H1 (cell line): Measurements from ENCODE around the gene CUBN. TPM values are rescaled to one million over a fixed set of nuclear protein-coding genes. Genes with fewer than 3 reads are reported as not detected.

Experiments used
- CTCF ChIA-PET: fragments of 300-600 bp; sonication (Branson Sonifier 250); formaldehyde crosslinking; loops from one replicate; lab custom pipeline; 2021; ENCODE audit not compliant: partially characterized antibody; lab: Charles Lee
- POLR2A ChIA-PET: fragments of 300-600 bp; sonication (Branson Sonifier 250); formaldehyde crosslinking; loops from one replicate; lab custom pipeline; 2021; ENCODE audit warnings: inconsistent platforms; ENCODE audit not compliant: partially characterized antibody; lab: Charles Lee
- DNase-seq, 2 experiments: peaks; one replicate each; pipeline versions ENCODE4 v3.0.0 to v3.0.0-alpha.2; 2010 to 2022; ENCODE audit warnings: low spot score in 2 of 2, low read depth in 1 of 2, mixed read lengths in 1 of 2
- FAIRE-seq: peaks from 2 replicates; lab custom pipeline; 2011; peaks lifted over from hg19 to GRCh38; lab: Jason Lieb, UNC
- H2AFZ ChIP-seq: 2 replicates; pipeline ENCODE4 v1.8.1; 2012; ENCODE audit warnings: low read length, inconsistent platforms
- H2AK5ac ChIP-seq: 2 replicates; pipeline ENCODE4 v1.6.1; 2013; ENCODE audit warnings: low read depth, low read length
- H2BK120ac ChIP-seq: replicated peaks from 2 replicates; pipeline ENCODE3; 2013; ENCODE audit warnings: low read depth, low read length, inconsistent platforms
- H2BK12ac ChIP-seq: 2 replicates; pipeline ENCODE4 v1.6.1; 2013; ENCODE audit warnings: low read depth, low read length
- H2BK15ac ChIP-seq: 2 replicates; pipeline ENCODE4 v1.6.1; 2013; ENCODE audit warnings: low read length
- H2BK20ac ChIP-seq: 2 replicates; pipeline ENCODE4 v1.6.1; 2013; ENCODE audit warnings: low read length
- H2BK5ac ChIP-seq: 2 replicates; pipeline ENCODE4 v1.6.1; 2013; ENCODE audit warnings: low read depth, low read length
- H3K14ac ChIP-seq: 2 replicates; pipeline ENCODE4 v1.6.1; 2013; ENCODE audit warnings: inconsistent platforms; ENCODE audit not compliant: insufficient read length
- H3K18ac ChIP-seq: 2 replicates; pipeline ENCODE4 v1.6.1; 2013; ENCODE audit warnings: low read length; ENCODE audit errors: extremely low read depth
- H3K23ac ChIP-seq: 2 replicates; pipeline ENCODE4 v1.6.1; 2013; ENCODE audit warnings: inconsistent platforms; ENCODE audit not compliant: insufficient read length
- H3K23me2 ChIP-seq: 2 replicates; pipeline ENCODE4 v1.6.1; 2013; ENCODE audit warnings: low read depth, low read length
- H3K27ac ChIP-seq: 2 replicates; pipeline ENCODE4 v1.6.1; 2011; ENCODE audit warnings: low read depth, low read length, inconsistent platforms
- H3K27me3 ChIP-seq, 4 experiments: replicated peaks in 1 of 4; 1 replicate in 1 of 4; 2 replicates in 3 of 4; pipeline versions ENCODE4 v1.6.1 to v1.8.1; 2011 to 2013; ENCODE audit warnings: low read length in 3 of 4, mild to moderate bottlenecking in 3 of 4, inconsistent platforms in 2 of 4, mixed read lengths in 2 of 4, moderate library complexity in 1 of 4; ENCODE audit not compliant: control insufficient read depth in 3 of 4, insufficient read depth in 3 of 4; ENCODE audit errors: extremely low read depth in 1 of 4
- H3K36me3 ChIP-seq, 4 experiments: 2 replicates each; pipeline versions ENCODE4 v1.6.1 to v1.8.1; 2011 to 2013; ENCODE audit warnings: mild to moderate bottlenecking in 4 of 4, low read length in 3 of 4, moderate library complexity in 2 of 4, control low read depth in 1 of 4, inconsistent platforms in 1 of 4; ENCODE audit not compliant: insufficient read depth in 4 of 4, control insufficient read depth in 2 of 4
- H3K4ac ChIP-seq: replicated peaks from 2 replicates; pipeline ENCODE3; 2013; ENCODE audit warnings: low read length, low read depth, mixed read lengths, inconsistent platforms; ENCODE audit not compliant: insufficient read length
- H3K4me1 ChIP-seq, 4 experiments: replicated peaks in 1 of 4; 1 replicate in 1 of 4; 2 replicates in 3 of 4; pipeline versions ENCODE4 v1.6.1 to v1.8.1; 2011 to 2013; ENCODE audit warnings: low read length in 3 of 4, inconsistent platforms in 2 of 4, mixed read lengths in 1 of 4; ENCODE audit not compliant: insufficient read depth in 4 of 4, control insufficient read depth in 3 of 4
- H3K4me2 ChIP-seq, 2 experiments: 2 replicates each; pipeline versions ENCODE4 v1.6.1 to v1.8.1; 2011 to 2013; ENCODE audit warnings: low read depth in 2 of 2, low read length in 2 of 2, control low read depth in 1 of 2, inconsistent platforms in 1 of 2, mild to moderate bottlenecking in 1 of 2; ENCODE audit not compliant: insufficient read depth in 1 of 2
- H3K4me3 ChIP-seq, 4 experiments: fragments of 200-600, 300-600 bp in 1 of 4; sonication (generic), shearing (Covaris generic), sonication (Bioruptor Twin) in 1 of 4; 2 replicates each; pipeline versions ENCODE4 v1.5.1 to v1.8.1; 2011 to 2016; ENCODE audit warnings: low read length in 4 of 4, low read depth in 3 of 4, control low read depth in 2 of 4, inconsistent platforms in 2 of 4, mild to moderate bottlenecking in 2 of 4, mixed read lengths in 1 of 4, moderate library complexity in 1 of 4; ENCODE audit not compliant: insufficient read depth in 2 of 4; ENCODE audit errors: extremely low read depth in 1 of 4
- H3K56ac ChIP-seq: replicated peaks from 2 replicates; pipeline ENCODE3; 2013; ENCODE audit warnings: low read depth, mild to moderate bottlenecking, mixed read lengths, low read length, inconsistent platforms; ENCODE audit not compliant: insufficient read length
- H3K79me1 ChIP-seq: 2 replicates; pipeline ENCODE4 v1.6.1; 2013; ENCODE audit warnings: low read depth, low read length, control low read depth
- H3K79me2 ChIP-seq, 2 experiments: 2 replicates each; pipeline versions ENCODE4 v1.6.1 to v1.8.1; 2012 to 2013; ENCODE audit warnings: low read length in 2 of 2, mild to moderate bottlenecking in 2 of 2, inconsistent platforms in 1 of 2; ENCODE audit not compliant: insufficient read depth in 2 of 2, control insufficient read depth in 1 of 2
- H3K9ac ChIP-seq, 4 experiments: replicated peaks in 1 of 4; 1 replicate in 1 of 4; 2 replicates in 3 of 4; pipeline versions ENCODE4 v1.6.1 to v1.8.1; 2011 to 2013; ENCODE audit warnings: low read depth in 3 of 4, low read length in 3 of 4, control low read depth in 2 of 4, mild to moderate bottlenecking in 2 of 4, moderate library complexity in 2 of 4, inconsistent platforms in 1 of 4; ENCODE audit errors: extremely low read depth in 1 of 4
- H3K9me3 ChIP-seq, 2 experiments: 2 replicates each; pipeline versions ENCODE4 v1.6.1 to v1.8.1; 2012 to 2013; ENCODE audit warnings: mild to moderate bottlenecking in 2 of 2, moderate library complexity in 2 of 2, control low read depth in 1 of 2, inconsistent platforms in 1 of 2, low read depth in 1 of 2, low read length in 1 of 2, mixed read lengths in 1 of 2; ENCODE audit not compliant: insufficient read depth in 2 of 2
- H4K20me1 ChIP-seq, 2 experiments: replicated peaks in 1 of 2; 2 replicates each; pipeline versions ENCODE3 to v1.8.1; 2011 to 2013; ENCODE audit warnings: inconsistent platforms in 2 of 2, low read length in 2 of 2, mild to moderate bottlenecking in 1 of 2; ENCODE audit not compliant: insufficient read depth in 2 of 2, control insufficient read depth in 1 of 2
- H4K5ac ChIP-seq: 2 replicates; pipeline ENCODE4 v1.6.1; 2013; ENCODE audit warnings: low read length, low read depth, mixed read lengths, inconsistent platforms; ENCODE audit not compliant: insufficient read length
- H4K8ac ChIP-seq: 2 replicates; pipeline ENCODE4 v1.8.0; 2013; ENCODE audit warnings: mild to moderate bottlenecking, moderate library complexity, low read length, inconsistent platforms; ENCODE audit not compliant: insufficient read depth; ENCODE audit errors: extremely low read depth
- H4K91ac ChIP-seq: replicated peaks from 2 replicates; pipeline ENCODE3; 2013; ENCODE audit warnings: low read length, mixed read lengths, inconsistent platforms; ENCODE audit not compliant: insufficient read length
- BACH1 ChIP-seq: IDR thresholded peaks from 2 replicates; pipeline ENCODE4 v1.6.1; 2012; ENCODE audit warnings: low read length, improper control_type of control experiment
- CBX8 ChIP-seq: fragments of 300-800, 300-1000 bp; sonication (generic); IDR thresholded peaks from 2 replicates; pipeline ENCODE4 v1.7.1; 2016; ENCODE audit warnings: low read depth, low read length, borderline replicate concordance
- CTBP2 ChIP-seq: IDR thresholded peaks from 2 replicates; pipeline ENCODE4 v1.7.0; 2011; ENCODE audit warnings: borderline replicate concordance, mild to moderate bottlenecking, moderate library complexity, mixed read lengths, low read length; ENCODE audit not compliant: insufficient read depth, insufficient read length
- GTF2F1 ChIP-seq: IDR thresholded peaks from 2 replicates; pipeline ENCODE4 v1.6.1; 2012; ENCODE audit warnings: low read depth, low read length, improper control_type of control experiment, borderline replicate concordance
- HDAC2 ChIP-seq, 2 experiments: fragments of 300-600 bp in 1 of 2; sonication (generic) in 1 of 2; IDR thresholded peaks; 2 replicates each; pipeline ENCODE4 v1.6.1; 2011 to 2012; ENCODE audit warnings: low read depth in 2 of 2, low read length in 2 of 2, mild to moderate bottlenecking in 2 of 2, moderate library complexity in 2 of 2, borderline replicate concordance in 1 of 2, inconsistent platforms in 1 of 2
- POLR2AphosphoS5 ChIP-seq: IDR thresholded peaks from 2 replicates; pipeline ENCODE4 v1.6.1; 2011; ENCODE audit warnings: low read depth, low read length
- SP2 ChIP-seq: IDR thresholded peaks from 2 replicates; pipeline ENCODE4 v1.6.1; 2012; ENCODE audit warnings: mild to moderate bottlenecking, low read length, inconsistent platforms
- SP4 ChIP-seq: IDR thresholded peaks from 2 replicates; pipeline ENCODE4 v1.6.1; 2012; ENCODE audit warnings: low read length, inconsistent platforms
- WGBS, 2 experiments: shearing (Covaris generic) in 1 of 2; methylation state at CpG; one replicate each; pipeline versions ENCODE4 v1.1.6 to v1.1.7; 2013 to 2015; ENCODE audit warnings: low lambda C conversion rate in 2 of 2, mixed read lengths in 2 of 2, inconsistent platforms in 1 of 2, low coverage in 1 of 2, missing lambda C conversion rate in 1 of 2; ENCODE audit not compliant: insufficient replicate concordance in 2 of 2, insufficient coverage in 1 of 2, insufficient read length in 1 of 2; ENCODE audit errors: extremely low coverage in 1 of 2, missing lambda C conversion rate in 1 of 2; 5-methylcytosine and 5-hydroxymethylcytosine counted together
- polyA plus RNA-seq, 7 experiments: library from polyadenylated mRNA; depleted of rRNA in 3 of 7; stranded (reverse) in 5 of 7; unstranded in 2 of 7; fragments of >200 nt in 5 of 7; fragments of 200-250 nt in 2 of 7; gene quantifications; 1 replicate in 5 of 7; 2 replicates in 1 of 7; 4 replicates in 1 of 7; pipeline versions ENCODE4 v1.2.1 to v1.2.3, GENCODE V29; 2011 to 2013; ENCODE audit warnings: missing spikeins in 2 of 7, mixed read lengths in 2 of 7
- total RNA-seq: library from RNA; stranded (reverse); fragmentation: NEBNext Ultra II Directional; extraction: Animal tissue kit (Norgen Biotek cat#: 25700); gene quantifications from 2 replicates; pipeline ENCODE4 v1.2.1, GENCODE V29; 2021

Gene CUBN
- total and polyA plus RNA-seq, 2 of the 8 experiments (the other 6 are each of a cell fraction or from before 2014, with no cell fraction given): 0.04 to 0.08 TPM

DNA sequence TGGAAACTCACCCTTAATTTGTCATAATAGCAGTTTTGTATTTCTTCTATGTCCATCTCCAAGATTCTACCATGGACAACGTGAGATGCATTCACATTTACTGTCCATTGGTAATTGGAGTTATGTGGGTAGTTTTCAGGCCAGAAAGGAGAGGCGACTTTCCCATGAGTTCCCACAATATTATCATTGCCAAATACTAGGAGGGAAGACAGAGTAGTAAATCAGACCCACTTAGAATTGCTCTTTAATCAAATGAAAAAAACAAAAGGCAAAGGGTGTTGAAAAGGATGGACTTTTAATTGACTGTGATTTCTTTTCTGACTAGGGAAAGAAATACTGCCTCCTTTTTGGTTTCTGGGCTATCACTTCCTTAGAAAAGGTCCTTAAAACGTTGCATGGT, 190.7 kb downstream of the CUBN start:
- Histone ChIP-seq H3K23ac (no peak overlapping the region), H2BK20ac (no peak overlapping the region), H2AFZ (0 out of 2 replicates have a peak overlapping the region, but pooled peaks have one; percentile 18), H3K79me1 (no peaks in the 10 kb centered on the region), H3K36me3 (no peaks in the 10 kb centered on the region), H2BK15ac (no peak overlapping the region), H2BK120ac (no peak overlapping the region), H3K4me2 (no peak overlapping the region), H2BK12ac (no peak overlapping the region), H3K4me1 (no peaks in the 10 kb centered on the region), H3K23me2 (peaks cover 2% of the 10 kb centered on the region; the same call in 1 of the 2 replicates), H3K79me2 (no peaks in the 10 kb centered on the region), H3K56ac (no peak overlapping the region), H3K27me3 (peaks cover 0 to 2% (median 0%) of the 10 kb centered on the region in 4 experiments; a peak in 1 of 7 replicates), H4K20me1 (no peaks in the 10 kb centered on the region), H2BK5ac (no peak overlapping the region), H3K9ac (no peak overlapping the region), H3K14ac (no peak overlapping the region), H3K4me3 (no peak overlapping the region), H3K27ac (no peak overlapping the region), H3K18ac (no peak overlapping the region), H4K91ac (no peak overlapping the region), H3K4ac (no peak overlapping the region), H2AK5ac (no peak overlapping the region), H3K9me3 (no peaks in the 10 kb centered on the region), H4K8ac (no peak overlapping the region), H4K5ac (no peak overlapping the region)
- FAIRE-seq (peak; percentile 7), DNase-seq (no peak)
- ChIA-PET POLR2A (no interaction called here), CTCF (interaction anchor here (1.3 kb wide), 1 partner anchor 50 kb away, joined by 3 read pairs; no protein-coding TSS in a partner anchor)
- no peak for TF ChIP-seq CBX8
- no peak for TF ChIP-seq SP4
- TF ChIP-seq HDAC2 (IDR thresholded peaks at IDR 0.05; ENCODE audit: borderline replicate concordance in 1 of 2, low read depth in 2 of 2, low read length in 2 of 2): no peak
- no peak for TF ChIP-seq BACH1
- no peak for TF ChIP-seq GTF2F1
- TF ChIP-seq SP2: no peak
- TF ChIP-seq CTBP2: no peak
- TF ChIP-seq POLR2AphosphoS5: no peak
- 83% methylated on average over 3 of the region's 3 CpGs; no CpG with 5 or more reads in 1 of the 2 experiments for whole genome bisulfite sequencing, 2 experiments
